HL-60 (cell line): ENCODE results near the gene ATP13A5.

Experiments used
- CTCF ChIP-seq: IDR thresholded peaks from one replicate; pipeline ENCODE4 v1.5.1; 2011; ENCODE audit warnings: low read length, control low read depth, inconsistent platforms; ENCODE audit not compliant: insufficient read depth
- POLR2AphosphoS5 ChIP-seq: IDR thresholded peaks from 2 replicates; pipeline ENCODE4 v1.6.1; 2012; ENCODE audit warnings: low read depth
- REST ChIP-seq: IDR thresholded peaks from 2 replicates; pipeline ENCODE4 v1.6.1; 2012; ENCODE audit warnings: low read depth; ENCODE audit not compliant: insufficient replicate concordance
- SPI1 ChIP-seq: IDR thresholded peaks from 2 replicates; pipeline ENCODE4 v1.6.1; 2012; ENCODE audit warnings: low read depth, mild to moderate bottlenecking, borderline replicate concordance

- TF ChIP-seq POLR2AphosphoS5 (no peak), CTCF (no peak), SPI1 (no peak), REST (no peak)
These were observed 34.8 kb downstream of the ATP13A5 start for GRCh38 chr3:193343726-193344222.
